ENCODE results near the gene TEX2.

The TEX2 gene

GRCh38 chr17:64263000-64263766 is at the start of gene TEX2:
Gene TEX2 (minus strand): TSS chr17:64263260. CDS start chr17:64214217, 49,043 bp downstream.
- H3K4me3 ChIP-seq (ENCODE audit: low read depth, low read length), result peak within 1 kb of the TSS; percentile 78
- no peak for TF ChIP-seq CTCF (IDR thresholded peaks at IDR 0.05; ENCODE audit: insufficient read depth, low read depth, low read length, missing control alignments)
- DNase-seq (ENCODE audit: low read depth), result peak; percentile 94

- H3K4me3 ChIP-seq (ENCODE audit: low read depth, low read length), result no peak overlapping the region
- no peak for TF ChIP-seq CTCF (IDR thresholded peaks at IDR 0.05; ENCODE audit: insufficient read depth, low read depth, low read length, missing control alignments)
- no peak for DNase-seq (ENCODE audit: low read depth)
Measured at GRCh38 chr17:64309710-64310109, 46.6 kb upstream of the TEX2 start.

GRCh38 chr17:64309021-64309420 is 46.0 kb upstream of the TEX2 start:
- DNase-seq (ENCODE audit: low read depth), result peak; percentile 14
- no peak overlapping the region for H3K4me3 ChIP-seq (ENCODE audit: low read depth, low read length)
- no peak for TF ChIP-seq CTCF (IDR thresholded peaks at IDR 0.05; ENCODE audit: insufficient read depth, low read depth, low read length, missing control alignments)

GRCh38 chr17:64306850-64307463 is 43.9 kb upstream of the TEX2 start:
- DNase-seq (ENCODE audit: low read depth), result peak; percentile 80
- H3K4me3 ChIP-seq (ENCODE audit: low read depth, low read length), result no peak overlapping the region
- TF ChIP-seq CTCF (IDR thresholded peaks at IDR 0.05; ENCODE audit: insufficient read depth, low read depth, low read length, missing control alignments), result peak; percentile 71

- H3K4me3 ChIP-seq (ENCODE audit: low read depth, low read length), result no peak overlapping the region
- no peak for DNase-seq (ENCODE audit: low read depth)
- TF ChIP-seq CTCF (IDR thresholded peaks at IDR 0.05; ENCODE audit: insufficient read depth, low read depth, low read length, missing control alignments), result no peak
Measured at GRCh38 chr17:64304551-64304950, 41.5 kb upstream of the TEX2 start.

- TF ChIP-seq CTCF (IDR thresholded peaks at IDR 0.05; ENCODE audit: insufficient read depth, low read depth, low read length, missing control alignments), result no peak
- DNase-seq (ENCODE audit: low read depth), result no peak
Measured at GRCh38 chr17:64300699-64300965, 37.6 kb upstream of the TEX2 start.

More at GRCh38 chr17:64300699-64300965, 37.6 kb upstream of the TEX2 start:
- H3K4me3 ChIP-seq (ENCODE audit: low read depth, low read length), result no peak overlapping the region

All from GM12865 (cell line).